OCI-LY7 (cell line): ENCODE measurements around the gene ANKRD53. TPM values are rescaled to one million over a fixed set of nuclear protein-coding genes. Genes with fewer than 3 reads are reported as not detected.
"Not testable (repeated sequence)": the region's sequence is repeated elsewhere in the genome, so short reads cannot be mapped to it uniquely, and the experiment has no call there.

ENCODE experiments used
- BruUV-seq: library from RNA; stranded (reverse); fragments of 400-500 nt; replicated peaks from 2 replicates; lab custom pipeline; 2021; lab: Mats Ljungman, UMichigan
- CTCF ChIA-PET: fragments of 300-600 bp; sonication (Branson Sonifier 250); formaldehyde crosslinking; loops from one replicate; lab custom pipeline; 2022; ENCODE audit warnings: antibody characterized with exemption; ENCODE audit not compliant: unreplicated experiment; lab: Charles Lee
- POLR2A ChIA-PET: fragments of 300-600 bp; sonication (Branson Sonifier 250); formaldehyde crosslinking; loops from one replicate; lab custom pipeline; 2022; ENCODE audit warnings: antibody characterized with exemption; lab: Charles Lee
- DNase-seq: peaks from one replicate; pipeline ENCODE4 v3.0.0-alpha.2; 2015; ENCODE audit warnings: low spot score
- H2AFZ ChIP-seq: fragments of 200-600 bp; sonication (generic), shearing (Covaris generic); 2 replicates; pipeline ENCODE4 v1.6.1; 2014; ENCODE audit warnings: mild to moderate bottlenecking, antibody characterized with exemption, low read length, moderate library complexity
- H3K27ac ChIP-seq: fragments of 200-600 bp; sonication (generic); 2 replicates; pipeline ENCODE4 v1.5.1; 2014; ENCODE audit warnings: mixed run types, low read depth, mild to moderate bottlenecking, moderate library complexity, low read length, inconsistent platforms; ENCODE audit not compliant: poor library complexity, severe bottlenecking
- H3K36me3 ChIP-seq: fragments of 200-600 bp; sonication (generic); 2 replicates; pipeline ENCODE4 v1.6.1; 2014; ENCODE audit warnings: mild to moderate bottlenecking, antibody characterized with exemption, low read length, moderate library complexity, mixed read lengths; ENCODE audit not compliant: insufficient read depth
- H3K4me1 ChIP-seq: fragments of 200-600 bp; sonication (generic); 2 replicates; pipeline ENCODE4 v1.5.1; 2014; ENCODE audit warnings: mild to moderate bottlenecking, low read length; ENCODE audit not compliant: insufficient read depth, poor library complexity, severe bottlenecking
- H3K4me2 ChIP-seq: fragments of 200-600 bp; sonication (generic); 2 replicates; pipeline ENCODE4 v1.6.1; 2014; ENCODE audit warnings: mild to moderate bottlenecking, low read length
- H3K4me3 ChIP-seq: fragments of 200-600 bp; sonication (generic); 2 replicates; pipeline ENCODE4 v1.5.1; 2014; ENCODE audit warnings: mild to moderate bottlenecking, low read depth, low read length; ENCODE audit not compliant: poor library complexity, severe bottlenecking
- H3K79me2 ChIP-seq: fragments of 200-600 bp; sonication (generic); 2 replicates; pipeline ENCODE4 v1.6.1; 2016; ENCODE audit warnings: low read depth, mild to moderate bottlenecking, low read length, moderate library complexity, mixed read lengths; ENCODE audit not compliant: insufficient read depth
- H3K9me2 ChIP-seq: fragments of 200-600 bp; sonication (generic); 2 replicates; pipeline ENCODE4 v1.6.1; 2016; ENCODE audit warnings: mild to moderate bottlenecking, low read length, mixed read lengths; ENCODE audit not compliant: insufficient read depth
- H3K9me3 ChIP-seq: fragments of 200-600 bp; sonication (generic); 2 replicates; pipeline ENCODE4 v1.6.1; 2014; ENCODE audit warnings: mild to moderate bottlenecking, mixed run types, low read length, mixed read lengths
- H4K20me1 ChIP-seq: fragments of 200-600 bp; sonication (generic); 2 replicates; pipeline ENCODE4 v1.6.1; 2014; ENCODE audit warnings: mild to moderate bottlenecking, antibody characterized with exemption, low read length, moderate library complexity, mixed read lengths; ENCODE audit not compliant: insufficient read depth
- CTCF ChIP-seq: fragments of 200-600 bp; sonication (generic); conservative IDR thresholded peaks from 2 replicates; pipeline ENCODE4 v1.5.1; 2014; ENCODE audit warnings: mild to moderate bottlenecking, antibody characterized with exemption, low read length, moderate library complexity, mixed read lengths
- EZH2phosphoT487 ChIP-seq: fragments of 200-600 bp; sonication (generic); IDR thresholded peaks from 2 replicates; pipeline ENCODE4 v1.6.1; 2018; ENCODE audit warnings: low read depth, borderline replicate concordance, mild to moderate bottlenecking, mixed run types, antibody characterized with exemption, low read length, moderate library complexity, mixed read lengths
- intact Hi-C: fragments of 100-400 bp; cut with micrococcal nuclease; formaldehyde crosslinking; loops from one replicate; pipeline ENCODE4 v1.10.0; 2022; ENCODE audit not compliant: unreplicated experiment
- total RNA-seq, 2 experiments: library from RNA; depleted of rRNA in 1 of 2; stranded (reverse); fragments of >200 nt in 1 of 2; shearing (Covaris generic) in 1 of 2; gene quantifications; 2 replicates each; pipeline ENCODE4 v1.2.3, GENCODE V29; 2014 to 2022

Gene ANKRD53
- total RNA-seq, 2 experiments from 2014 or later = not detected

- POLR2A ChIA-PET = interaction anchor here (1.0 kb wide), 1 partner anchor 69 kb away, joined by 3 read pairs; the partner anchor contains the start of gene NAGK
- Histone ChIP-seq H3K36me3 (peaks cover 1% of the 10 kb centered on the region; the same call in 1 of the 2 replicates), H3K4me2 (no peak overlapping the region), H3K9me3 (no peaks in the 10 kb centered on the region), H3K27ac (no peak overlapping the region), H3K79me2 (peaks cover 2% of the 10 kb centered on the region), H2AFZ (no peak overlapping the region), H4K20me1 (no peaks in the 10 kb centered on the region), H3K4me1 (peaks cover 22% of the 10 kb centered on the region), H3K4me3 (no peak overlapping the region), H3K9me2 (no peaks in the 10 kb centered on the region)
- DNase-seq = no peak
- CTCF ChIA-PET = no interaction called here
- no peak for TF ChIP-seq CTCF
- no TSS peak for BruUV-seq
- intact Hi-C loops = no loop called here
Measured at GRCh38 chr2:70999362-70999761, 20.9 kb downstream of the ANKRD53 start.

- peaks cover 22% of the 10 kb centered on the region for H3K4me1 ChIP-seq
- CTCF ChIA-PET, H3K79me2 ChIP-seq, H3K36me3 ChIP-seq, H2AFZ ChIP-seq, intact Hi-C loops, H3K4me3 ChIP-seq, H3K4me2 ChIP-seq, DNase-seq, H3K9me2 ChIP-seq, H3K9me3 ChIP-seq, BruUV-seq, H4K20me1 ChIP-seq, H3K27ac ChIP-seq: not testable (repeated sequence)
- POLR2A ChIA-PET = interaction anchor here (1.0 kb wide), 1 partner anchor 69 kb away, joined by 3 read pairs; the partner anchor contains the start of gene NAGK
Measured at GRCh38 chr2:70999931-71000330, 21.5 kb downstream of the ANKRD53 start.

GRCh38 chr2:71000780-71001591 is 22.6 kb downstream of the ANKRD53 start:
- no peaks in the 10 kb centered on the region for H3K9me2 ChIP-seq
- DNase-seq = peak; percentile 87
- intact Hi-C loops = no loop called here
- peak overlapping the region; percentile 92 for H2AFZ ChIP-seq
- peaks cover 17% of the 10 kb centered on the region for H3K4me1 ChIP-seq
- ChIA-PET POLR2A (interaction anchor here (1.5 kb wide), 1 partner anchor 226 kb away, joined by 3 read pairs; the partner anchor contains the start of gene PAIP2B), CTCF (interaction anchor here (0.6 to 1.4 kb wide), 4 partner anchors 70 to 155 kb away, joined by 3 to 6 read pairs (median 3); no protein-coding TSS in a partner anchor)
- H3K9me3 ChIP-seq = no peaks in the 10 kb centered on the region
- TF ChIP-seq EZH2phosphoT487 = no peak
- TF ChIP-seq CTCF = peak; percentile 96
- H3K27ac ChIP-seq = no peak overlapping the region
- no peaks in the 10 kb centered on the region for H4K20me1 ChIP-seq
- no peaks in the 10 kb centered on the region for H3K79me2 ChIP-seq
- peak overlapping the region; percentile 63 for H3K4me3 ChIP-seq
- no peaks in the 10 kb centered on the region for H3K36me3 ChIP-seq
- H3K4me2 ChIP-seq = peak overlapping the region; percentile 67
- no TSS peak for BruUV-seq
